Type B pancreatic cell (in vitro differentiated cells): ENCODE data around the gene KCNJ14. TPM values are rescaled to one million over a fixed set of nuclear protein-coding genes. Genes with fewer than 3 reads are reported as not detected.

ENCODE experiments used
- DNase-seq: peaks from one replicate; pipeline ENCODE4 v3.0.0; 2021; ENCODE audit warnings: mixed read lengths; ENCODE audit not compliant: unreplicated experiment; ENCODE audit errors: extremely low spot score
- H3K27ac Mint-ChIP-seq: 2 replicates; pipeline ENCODE4 v1.8.0; 2021; ENCODE audit warnings: mild to moderate bottlenecking, mixed read lengths
- H3K27me3 Mint-ChIP-seq: 2 replicates; pipeline ENCODE4 v1.8.0; 2021; ENCODE audit warnings: mixed read lengths
- H3K36me3 Mint-ChIP-seq: 2 replicates; pipeline ENCODE4 v1.8.0; 2021; ENCODE audit warnings: mixed read lengths
- H3K4me1 Mint-ChIP-seq: one replicate; pipeline ENCODE4 v1.8.0; 2021; ENCODE audit warnings: mixed read lengths; ENCODE audit not compliant: unreplicated experiment
- H3K4me3 Mint-ChIP-seq: 2 replicates; pipeline ENCODE4 v1.8.0; 2021; ENCODE audit warnings: mild to moderate bottlenecking, mixed read lengths
- H3K9me3 Mint-ChIP-seq: 2 replicates; pipeline ENCODE4 v1.8.0; 2021; ENCODE audit warnings: mixed read lengths
- CTCF ChIP-seq: fragments of 200-600 bp; sonication (generic); conservative IDR thresholded peaks from 2 replicates; pipeline ENCODE4 v1.5.0; 2021; ENCODE audit warnings: antibody characterized with exemption, mild to moderate bottlenecking
- total RNA-seq: library from RNA; stranded (reverse); gene quantifications from 2 replicates; pipeline ENCODE4 v1.2.1, GENCODE V29; 2021; ENCODE audit warnings: low replicate concordance

KCNJ14 gene
- total RNA-seq, 1 donor from 2014 or later, result 1.8 TPM

GRCh38 chr19:48443256-48443655, 12.1 kb upstream of the KCNJ14 start:
- Mint-ChIP-seq H3K27ac (no peak overlapping the region), H3K27me3 (no peaks in the 10 kb centered on the region), H3K4me3 (no peak overlapping the region), H3K9me3 (no peaks in the 10 kb centered on the region), H3K4me1 (peaks cover 10% of the 10 kb centered on the region), H3K36me3 (peaks cover 2% of the 10 kb centered on the region)
- DNase-seq, result no peak
- no peak for TF ChIP-seq CTCF

GRCh38 chr19:48443731-48444128, 11.6 kb upstream of the KCNJ14 start:
- no peaks in the 10 kb centered on the region for H3K27me3 Mint-ChIP-seq
- H3K36me3 Mint-ChIP-seq, result peaks cover 6% of the 10 kb centered on the region
- no peak for DNase-seq
- no peak overlapping the region for H3K4me3 Mint-ChIP-seq
- H3K9me3 Mint-ChIP-seq, result no peaks in the 10 kb centered on the region
- peaks cover 10% of the 10 kb centered on the region for H3K4me1 Mint-ChIP-seq
- TF ChIP-seq CTCF, result no peak
- no peak overlapping the region for H3K27ac Mint-ChIP-seq

GRCh38 chr19:48444129-48444935, 11.0 kb upstream of the KCNJ14 start:
- peaks cover 10% of the 10 kb centered on the region for H3K4me1 Mint-ChIP-seq
- no peaks in the 10 kb centered on the region for H3K9me3 Mint-ChIP-seq
- DNase-seq, result no peak
- TF ChIP-seq CTCF, result no peak
- H3K36me3 Mint-ChIP-seq, result peaks cover 7% of the 10 kb centered on the region
- peak overlapping the region; percentile 89 for H3K4me3 Mint-ChIP-seq
- no peaks in the 10 kb centered on the region for H3K27me3 Mint-ChIP-seq
- peak overlapping the region; percentile 95 for H3K27ac Mint-ChIP-seq

GRCh38 chr19:48444936-48445200, 10.5 kb upstream of the KCNJ14 start:
- H3K27ac Mint-ChIP-seq, result peak overlapping the region; percentile 95
- no peak for TF ChIP-seq CTCF
- no peaks in the 10 kb centered on the region for H3K9me3 Mint-ChIP-seq

GRCh38 chr19:48445256-48445605, 10.1 kb upstream of the KCNJ14 start:
- no peak for DNase-seq
- H3K27me3 Mint-ChIP-seq, result no peaks in the 10 kb centered on the region
- peak; percentile 77 for TF ChIP-seq CTCF
- peak overlapping the region; percentile 89 for H3K4me3 Mint-ChIP-seq
- H3K4me1 Mint-ChIP-seq, result peaks cover 10% of the 10 kb centered on the region
- H3K36me3 Mint-ChIP-seq, result peaks cover 7% of the 10 kb centered on the region
- H3K27ac Mint-ChIP-seq, result peak overlapping the region; percentile 95
- H3K9me3 Mint-ChIP-seq, result no peaks in the 10 kb centered on the region

More at GRCh38 chr19:48444936-48445200, 10.5 kb upstream of the KCNJ14 start:
- no peak for DNase-seq
- Mint-ChIP-seq H3K36me3 (peaks cover 7% of the 10 kb centered on the region), H3K4me1 (peaks cover 10% of the 10 kb centered on the region), H3K4me3 (peak overlapping the region; percentile 89), H3K27me3 (no peaks in the 10 kb centered on the region)
